Suppressor macrophage treated with lipopolysaccharide for 4 hours (primary cell): ENCODE results near the gene CERS1.

Source experiments
- DNase-seq: peaks from one replicate; pipeline ENCODE4 v3.0.0-alpha.2; 2020

Gene CERS1

DNA sequence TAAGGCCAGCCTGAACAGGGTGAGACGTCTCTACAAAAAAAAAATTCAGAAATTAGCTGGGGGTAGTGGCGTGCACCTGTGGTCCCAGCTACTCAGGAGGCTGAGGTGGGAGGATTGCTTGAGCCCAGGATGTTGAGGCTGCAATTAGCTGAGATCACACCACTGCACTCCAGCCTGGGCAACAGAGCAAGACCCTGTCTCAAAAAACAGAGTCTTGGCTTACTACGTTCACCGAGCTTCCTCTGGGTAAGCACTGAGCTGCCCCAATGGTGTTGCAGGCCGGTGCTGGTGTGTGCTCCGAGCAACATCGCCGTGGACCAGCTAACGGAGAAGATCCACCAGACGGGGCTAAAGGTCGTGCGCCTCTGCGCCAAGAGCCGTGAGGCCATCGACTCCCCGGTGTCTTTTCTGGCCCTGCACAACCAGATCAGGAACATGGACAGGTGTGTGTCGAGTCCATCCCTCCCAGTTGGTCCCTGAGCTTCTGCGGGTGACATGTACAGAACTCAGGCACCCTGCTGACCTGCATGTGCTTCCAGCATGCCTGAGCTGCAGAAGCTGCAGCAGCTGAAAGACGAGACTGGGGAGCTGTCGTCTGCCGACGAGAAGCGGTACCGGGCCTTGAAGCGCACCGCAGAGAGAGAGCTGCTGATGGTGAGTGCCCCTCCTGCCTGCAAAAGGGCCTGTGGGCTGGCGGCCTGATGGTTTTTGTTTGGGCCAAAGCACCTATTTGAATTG lies 40.1 kb downstream of the CERS1 start:
- no peak for DNase-seq

GRCh38 chr19:18854982-18855381 lies 41.0 kb downstream of the CERS1 start:
- DNase-seq = no peak

- no peak for DNase-seq
These were observed 42.1 kb downstream of the CERS1 start for GRCh38 chr19:18853755-18854427.

DNA sequence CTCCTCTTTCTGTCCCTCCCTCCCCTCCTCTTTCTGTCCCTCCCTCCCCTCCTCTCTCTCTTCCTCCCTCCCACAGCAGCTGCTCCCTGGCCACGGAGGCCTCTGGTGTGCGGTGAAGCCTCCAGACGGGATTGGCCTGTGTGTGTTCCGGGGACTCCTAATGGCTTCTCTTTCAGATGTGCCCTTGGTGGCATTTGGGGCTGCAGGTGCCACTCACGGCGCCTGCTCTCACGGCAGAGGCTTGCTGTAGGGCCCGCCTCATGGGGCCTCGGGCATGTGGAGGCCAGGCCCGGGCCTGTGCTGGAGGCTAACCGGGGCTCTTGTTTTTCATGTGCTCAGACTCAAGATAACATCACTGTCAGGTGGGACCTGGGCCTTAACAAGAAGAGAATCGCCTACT lies 43.3 kb downstream of the CERS1 start:
- no peak for DNase-seq

- no peak for DNase-seq
These were observed 44.2 kb downstream of the CERS1 start for GRCh38 chr19:18851673-18852325.

DNA sequence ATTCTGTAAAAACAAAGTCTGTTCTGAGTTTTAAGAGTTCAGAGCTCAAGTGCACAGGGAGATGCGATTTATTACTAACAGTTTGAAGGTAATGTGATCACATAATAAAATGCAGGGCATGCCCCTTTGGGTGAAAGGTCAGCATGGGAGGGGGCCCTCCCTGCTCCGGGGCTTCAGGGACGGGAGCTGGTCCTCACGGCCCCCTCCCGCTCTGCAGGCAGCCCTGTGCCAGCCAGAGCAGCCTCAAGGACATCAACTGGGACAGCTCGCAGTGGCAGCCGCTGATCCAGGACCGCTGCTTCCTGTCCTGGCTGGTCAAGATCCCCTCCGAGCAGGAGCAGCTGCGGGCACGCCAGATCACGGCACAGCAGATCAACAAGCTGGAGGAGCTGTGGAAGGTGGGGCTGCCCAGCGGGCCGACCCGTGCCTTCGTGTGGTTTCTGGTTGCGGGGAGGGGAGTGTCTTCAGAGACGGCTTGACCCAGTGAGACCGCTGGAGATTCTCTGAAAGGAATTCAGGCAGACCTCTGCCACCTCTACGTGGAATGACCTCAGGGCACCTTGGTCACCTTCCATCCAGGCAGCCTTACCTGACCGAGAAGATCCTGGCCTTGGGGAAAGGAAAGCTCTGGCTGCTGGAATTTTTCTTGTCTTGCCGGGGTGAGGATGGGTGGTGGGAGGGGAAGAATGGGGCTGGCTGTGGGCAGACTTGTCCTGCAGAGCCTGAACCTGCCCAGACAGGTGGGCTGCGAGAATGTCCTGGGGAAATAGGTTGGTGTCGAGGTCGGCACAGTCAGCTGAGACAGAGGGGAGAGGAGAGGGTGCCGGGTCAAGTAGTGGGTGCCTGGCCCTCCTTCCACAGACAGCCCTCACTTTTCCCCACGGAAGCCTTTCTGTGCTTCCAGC lies 45.2 kb downstream of the CERS1 start:
- no peak for DNase-seq

DNA sequence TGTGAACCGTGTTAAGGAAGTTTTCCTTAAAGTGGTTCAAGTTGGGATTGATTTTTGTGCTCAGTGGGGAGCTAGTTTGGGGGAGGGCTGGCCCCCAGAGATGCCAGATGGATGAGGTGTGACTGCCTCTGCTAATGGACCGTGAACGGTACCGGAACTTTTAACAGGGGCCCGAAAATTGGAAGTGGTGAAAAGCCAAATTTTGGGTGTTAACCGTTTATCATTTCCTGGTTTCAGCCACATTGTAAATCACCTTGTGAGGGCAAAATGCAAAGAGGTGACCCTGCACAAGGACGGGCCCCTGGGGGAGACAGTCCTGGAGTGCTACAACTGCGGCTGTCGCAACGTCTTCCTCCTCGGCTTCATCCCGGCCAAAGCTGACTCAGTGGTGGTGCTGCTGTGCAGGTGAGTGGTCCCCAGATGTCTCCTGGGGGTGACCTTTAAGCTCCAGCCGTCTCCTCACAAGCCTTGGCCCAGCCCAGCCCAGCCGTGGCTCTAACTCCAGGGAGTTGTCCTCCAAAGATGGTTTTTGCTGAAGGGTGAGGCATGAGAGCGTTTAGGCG lies 46.0 kb downstream of the CERS1 start:
- no peak for DNase-seq

- DNase-seq = peak; percentile 84
These were observed 46.9 kb downstream of the CERS1 start for GRCh38 chr19:18848878-18849661.

- DNase-seq = no peak
These were observed 48.2 kb downstream of the CERS1 start for GRCh38 chr19:18847549-18848463.

GRCh38 chr19:18846862-18847548 lies 49.0 kb downstream of the CERS1 start:
- DNase-seq = peak; percentile 78

DNA sequence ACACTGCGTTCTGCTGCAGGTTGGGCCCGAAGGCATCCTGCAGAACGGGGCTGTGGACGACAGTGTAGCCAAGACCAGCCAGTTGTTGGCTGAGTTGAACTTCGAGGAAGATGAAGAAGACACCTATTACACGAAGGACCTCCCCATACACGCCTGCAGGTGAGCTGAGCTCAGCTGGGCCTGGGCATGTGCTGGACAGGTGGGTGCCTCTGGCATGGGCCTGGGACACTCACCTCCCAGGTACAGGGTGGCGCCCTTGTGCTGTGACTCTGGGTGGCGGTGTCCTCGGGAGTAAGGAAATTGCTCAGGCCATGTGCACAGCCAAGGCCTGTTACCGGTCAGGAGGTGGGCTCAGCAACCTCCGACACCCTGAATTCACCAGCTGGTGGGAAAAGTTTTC lies 50.0 kb downstream of the CERS1 start:
- DNase-seq = no peak

GRCh38 chr19:18844806-18845329 lies 51.1 kb downstream of the CERS1 start:
- no peak for DNase-seq

DNA sequence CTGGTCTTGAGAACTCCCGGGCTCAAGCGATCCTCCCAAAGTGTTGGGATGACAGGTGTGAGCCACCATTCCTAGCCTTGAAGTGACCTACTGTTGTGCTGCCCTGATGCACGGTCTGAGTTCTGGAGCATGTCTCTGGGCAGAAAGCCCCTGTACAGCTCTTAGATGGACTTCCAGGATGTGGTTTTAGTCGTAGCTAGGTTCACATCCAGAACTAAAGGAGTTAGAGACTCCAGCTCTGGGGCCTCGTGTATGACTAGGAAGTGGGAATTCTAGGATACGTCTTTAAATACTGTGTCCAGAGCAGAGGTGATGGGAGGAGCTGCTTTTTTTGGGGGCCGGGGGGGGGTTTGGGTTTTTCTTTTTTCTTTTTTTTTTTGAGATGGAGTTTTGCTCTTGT lies 52.0 kb downstream of the CERS1 start:
- no peak for DNase-seq

DNA sequence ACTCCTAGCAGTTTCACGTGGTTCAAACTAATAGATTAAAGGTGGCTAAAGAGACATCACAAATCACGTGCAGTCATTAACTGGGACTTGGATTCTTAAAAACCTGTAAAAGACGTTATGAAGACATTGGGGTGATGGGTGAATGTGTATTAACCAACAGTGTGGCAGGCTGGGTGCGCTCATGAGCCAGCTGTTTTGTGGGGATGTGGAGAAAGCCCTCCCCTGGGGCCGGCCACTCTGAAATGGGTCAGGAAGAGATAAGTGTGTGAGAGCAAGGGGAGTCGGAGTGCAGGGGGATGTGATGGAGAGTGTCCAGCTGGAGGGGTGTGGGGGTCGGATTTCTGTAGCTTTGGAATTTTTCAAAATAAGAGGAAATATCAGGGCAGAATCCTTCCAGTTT lies 53.8 kb downstream of the CERS1 start:
- DNase-seq = no peak

DNA sequence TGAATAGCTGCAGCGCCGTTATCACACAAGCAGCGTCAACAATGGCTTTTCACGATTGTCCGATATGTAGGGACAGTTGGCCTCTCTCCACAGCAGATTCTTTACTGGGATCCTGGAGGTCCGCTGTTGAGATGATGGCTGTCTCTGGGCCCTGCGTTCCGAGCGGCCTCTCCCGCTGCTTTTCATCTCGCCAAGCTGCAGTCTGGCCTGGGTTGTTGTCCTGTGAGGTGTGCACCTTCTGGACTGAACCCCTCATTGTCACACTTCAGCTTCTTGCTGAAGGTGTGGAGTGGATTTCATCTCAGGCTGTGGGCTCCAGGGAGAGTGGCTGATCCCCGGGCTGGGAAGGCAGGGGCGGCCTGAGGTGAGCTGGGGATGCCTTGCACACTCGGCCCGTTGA lies 54.6 kb downstream of the CERS1 start:
- DNase-seq = no peak

DNA sequence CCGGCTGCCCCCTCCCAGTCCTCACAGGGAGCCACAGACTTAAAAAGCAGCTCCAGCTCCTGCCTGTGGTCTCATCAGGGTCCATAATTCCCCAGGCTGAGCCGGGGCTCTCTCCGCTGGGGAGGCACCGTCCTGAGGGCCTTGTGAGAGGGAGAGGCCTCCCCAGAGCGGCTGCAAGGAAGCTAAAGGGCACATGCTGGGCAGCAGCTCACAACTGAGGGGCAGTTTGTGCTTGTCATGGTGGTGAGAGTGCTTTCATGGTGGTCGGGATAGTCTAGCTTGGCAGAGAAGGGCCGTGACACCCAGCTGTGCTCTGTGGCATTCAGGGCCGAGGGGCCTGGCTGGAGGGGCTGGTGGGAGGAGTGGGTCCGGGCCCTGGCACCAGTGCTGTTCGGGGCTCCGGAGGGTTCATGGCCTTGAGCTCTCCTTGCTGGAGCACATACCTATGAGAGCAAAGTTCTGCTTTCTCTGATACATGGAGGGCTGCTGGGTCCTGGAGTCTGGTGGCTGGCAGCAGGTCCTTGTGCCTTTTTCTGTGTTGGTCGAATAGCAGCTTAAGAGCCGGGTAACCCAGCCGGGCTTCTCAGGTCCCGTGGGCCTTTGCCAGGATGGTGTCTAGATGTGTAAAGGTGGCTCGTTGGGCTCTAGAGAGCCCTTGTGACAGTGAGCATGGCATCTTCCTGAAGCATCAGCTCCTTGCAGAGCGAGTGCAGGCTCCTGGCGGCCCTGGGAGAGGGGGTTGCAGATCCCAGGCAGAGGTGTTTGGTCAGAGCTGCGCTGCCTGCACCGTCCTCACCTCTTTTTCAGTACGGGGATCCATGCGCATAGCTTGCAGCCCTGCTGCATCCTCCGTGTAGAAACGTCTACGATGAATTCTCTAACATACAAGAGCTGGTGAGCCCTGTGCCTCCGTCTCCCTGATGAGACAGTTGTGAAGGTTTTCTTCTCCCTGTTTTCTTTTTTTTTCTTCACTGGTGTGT lies 55.4 kb downstream of the CERS1 start:
- no peak for DNase-seq

- no peak for DNase-seq
These were observed 56.3 kb downstream of the CERS1 start for GRCh38 chr19:18839465-18840287.

GRCh38 chr19:18834644-18834984 lies 61.3 kb downstream of the CERS1 start:
- DNase-seq = no peak
